Mesothelial cell of epicardium (in vitro differentiated cells): ENCODE measurements around the gene GRAMD4. TPM values are rescaled to one million over a fixed set of nuclear protein-coding genes. Genes with fewer than 3 reads are reported as not detected.

Experiments used
- DNase-seq, 2 experiments: peaks; one replicate each; pipeline ENCODE4 v3.0.0; 2021; ENCODE audit warnings: low spot score in 2 of 2; ENCODE audit not compliant: unreplicated experiment in 2 of 2
- H3K27ac Mint-ChIP-seq: 2 replicates; pipeline ENCODE4 v1.8.0; 2021; ENCODE audit warnings: mixed read lengths
- H3K27me3 Mint-ChIP-seq: 2 replicates; pipeline ENCODE4 v1.8.0; 2021; ENCODE audit warnings: low read depth, mixed read lengths
- H3K36me3 Mint-ChIP-seq: 2 replicates; pipeline ENCODE4 v1.8.0; 2021; ENCODE audit warnings: mixed read lengths
- H3K4me1 Mint-ChIP-seq: 2 replicates; pipeline ENCODE4 v1.8.0; 2021; ENCODE audit warnings: mixed read lengths
- H3K4me3 Mint-ChIP-seq: 2 replicates; pipeline ENCODE4 v1.8.0; 2021; ENCODE audit warnings: mild to moderate bottlenecking, moderate library complexity, mixed read lengths
- H3K9me3 Mint-ChIP-seq: 2 replicates; pipeline ENCODE4 v1.8.0; 2021; ENCODE audit warnings: mixed read lengths
- total RNA-seq: library from RNA; stranded (reverse); gene quantifications from 3 replicates; pipeline ENCODE4 v1.2.1, GENCODE V29; 2021
- TF ChIP-seq, protein P1 (sequence below): fragments of 200-600 bp; sonication (generic); IDR thresholded peaks from one replicate; pipeline ENCODE4 v1.5.0; 2021; ENCODE audit warnings: antibody characterized with exemption; ENCODE audit not compliant: unreplicated experiment

The GRAMD4 gene
- total RNA-seq, 1 donor from 2014 or later: 58.3 TPM

DNA sequence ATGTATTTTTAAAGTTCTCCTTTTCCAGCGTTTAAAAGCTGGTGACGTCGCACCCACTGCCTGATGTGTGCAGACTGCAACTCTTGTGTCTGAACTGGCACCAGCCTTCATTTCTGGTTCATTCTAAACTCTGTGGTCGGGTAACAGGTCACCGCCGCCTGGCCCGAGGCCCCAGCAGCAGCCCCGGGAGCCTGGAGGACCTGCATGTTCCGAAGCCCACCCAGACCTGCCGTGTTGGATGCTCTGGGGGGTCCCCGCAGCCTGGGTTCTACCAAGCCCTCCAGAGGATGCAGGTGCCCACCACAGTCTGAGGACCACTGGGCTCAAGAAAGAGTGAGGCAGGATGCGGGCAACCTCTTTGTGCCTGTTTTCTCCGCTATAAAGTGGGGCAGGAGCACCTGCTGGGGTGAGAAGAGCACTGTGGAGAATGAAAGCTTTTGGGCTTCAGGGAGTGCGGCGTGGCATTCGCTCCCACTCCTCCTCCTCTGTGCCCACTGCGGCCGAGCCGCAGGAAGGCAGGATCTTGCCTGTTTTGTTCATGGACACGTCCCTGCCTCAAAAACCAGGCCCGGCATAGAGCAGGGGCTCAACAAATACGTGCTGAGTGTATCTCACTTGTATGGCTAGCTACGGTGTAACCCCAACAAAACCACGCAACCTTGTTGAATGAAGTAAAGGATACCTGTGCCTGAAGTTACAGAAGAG lies 77.8 kb downstream of the GRAMD4 start:
- TF ChIP-seq, protein P1, sequence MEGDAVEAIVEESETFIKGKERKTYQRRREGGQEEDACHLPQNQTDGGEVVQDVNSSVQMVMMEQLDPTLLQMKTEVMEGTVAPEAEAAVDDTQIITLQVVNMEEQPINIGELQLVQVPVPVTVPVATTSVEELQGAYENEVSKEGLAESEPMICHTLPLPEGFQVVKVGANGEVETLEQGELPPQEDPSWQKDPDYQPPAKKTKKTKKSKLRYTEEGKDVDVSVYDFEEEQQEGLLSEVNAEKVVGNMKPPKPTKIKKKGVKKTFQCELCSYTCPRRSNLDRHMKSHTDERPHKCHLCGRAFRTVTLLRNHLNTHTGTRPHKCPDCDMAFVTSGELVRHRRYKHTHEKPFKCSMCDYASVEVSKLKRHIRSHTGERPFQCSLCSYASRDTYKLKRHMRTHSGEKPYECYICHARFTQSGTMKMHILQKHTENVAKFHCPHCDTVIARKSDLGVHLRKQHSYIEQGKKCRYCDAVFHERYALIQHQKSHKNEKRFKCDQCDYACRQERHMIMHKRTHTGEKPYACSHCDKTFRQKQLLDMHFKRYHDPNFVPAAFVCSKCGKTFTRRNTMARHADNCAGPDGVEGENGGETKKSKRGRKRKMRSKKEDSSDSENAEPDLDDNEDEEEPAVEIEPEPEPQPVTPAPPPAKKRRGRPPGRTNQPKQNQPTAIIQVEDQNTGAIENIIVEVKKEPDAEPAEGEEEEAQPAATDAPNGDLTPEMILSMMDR: no peak
- Mint-ChIP-seq H3K36me3 (peaks cover 31% of the 10 kb centered on the region), H3K4me3 (no peak overlapping the region), H3K27me3 (no peaks in the 10 kb centered on the region), H3K9me3 (no peaks in the 10 kb centered on the region), H3K4me1 (no peaks in the 10 kb centered on the region), H3K27ac (no peak overlapping the region)
- DNase-seq: no peak

DNA sequence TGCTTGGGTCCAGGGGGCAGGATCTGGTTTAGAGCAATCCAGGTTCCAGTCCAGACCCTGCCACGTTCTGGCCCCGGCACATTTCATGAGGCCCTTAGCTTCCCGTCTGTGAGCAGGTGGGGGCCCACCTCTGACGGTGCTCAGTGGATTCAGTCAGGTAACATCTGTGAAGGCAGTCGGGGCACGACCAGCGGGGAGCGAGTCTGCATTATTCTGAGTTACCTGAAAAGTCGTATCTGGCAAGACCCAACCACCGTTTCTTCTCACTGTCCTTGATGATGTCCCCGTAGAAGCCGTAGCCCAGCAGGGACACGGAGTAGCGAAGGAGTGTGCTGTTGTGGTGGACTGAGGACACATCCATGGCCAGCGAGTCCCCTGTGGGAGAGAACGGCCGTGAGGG lies 78.9 kb downstream of the GRAMD4 start:
- no peak for DNase-seq

DNA sequence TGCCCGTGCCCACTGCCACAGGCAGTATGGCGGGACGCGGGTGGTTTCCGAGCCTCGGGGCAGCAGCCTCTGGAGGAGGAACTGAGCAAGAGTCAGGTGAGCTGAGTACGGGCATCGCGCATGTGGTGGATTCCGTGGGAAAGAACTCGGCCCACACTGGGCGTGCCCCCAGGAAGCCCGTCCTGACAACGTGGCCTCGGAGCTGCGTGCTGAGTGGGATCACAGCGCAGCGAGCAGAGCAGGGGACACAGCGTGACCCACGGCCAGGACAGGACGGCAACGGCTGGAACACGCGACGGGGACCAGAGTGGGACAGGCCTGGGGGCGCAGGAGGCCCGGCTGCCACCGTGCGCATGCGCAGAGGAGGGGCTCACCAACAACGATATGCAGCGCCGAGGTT lies 81.1 kb downstream of the GRAMD4 start:
- H3K4me3 Mint-ChIP-seq: no peak overlapping the region

More for the DNA sequence above, 78.9 kb downstream of the GRAMD4 start:
- TF ChIP-seq, protein P1: no peak
- Mint-ChIP-seq H3K4me3 (no peak overlapping the region), H3K27ac (no peak overlapping the region), H3K4me1 (no peaks in the 10 kb centered on the region), H3K27me3 (no peaks in the 10 kb centered on the region), H3K36me3 (peaks cover 35% of the 10 kb centered on the region), H3K9me3 (no peaks in the 10 kb centered on the region)

DNA sequence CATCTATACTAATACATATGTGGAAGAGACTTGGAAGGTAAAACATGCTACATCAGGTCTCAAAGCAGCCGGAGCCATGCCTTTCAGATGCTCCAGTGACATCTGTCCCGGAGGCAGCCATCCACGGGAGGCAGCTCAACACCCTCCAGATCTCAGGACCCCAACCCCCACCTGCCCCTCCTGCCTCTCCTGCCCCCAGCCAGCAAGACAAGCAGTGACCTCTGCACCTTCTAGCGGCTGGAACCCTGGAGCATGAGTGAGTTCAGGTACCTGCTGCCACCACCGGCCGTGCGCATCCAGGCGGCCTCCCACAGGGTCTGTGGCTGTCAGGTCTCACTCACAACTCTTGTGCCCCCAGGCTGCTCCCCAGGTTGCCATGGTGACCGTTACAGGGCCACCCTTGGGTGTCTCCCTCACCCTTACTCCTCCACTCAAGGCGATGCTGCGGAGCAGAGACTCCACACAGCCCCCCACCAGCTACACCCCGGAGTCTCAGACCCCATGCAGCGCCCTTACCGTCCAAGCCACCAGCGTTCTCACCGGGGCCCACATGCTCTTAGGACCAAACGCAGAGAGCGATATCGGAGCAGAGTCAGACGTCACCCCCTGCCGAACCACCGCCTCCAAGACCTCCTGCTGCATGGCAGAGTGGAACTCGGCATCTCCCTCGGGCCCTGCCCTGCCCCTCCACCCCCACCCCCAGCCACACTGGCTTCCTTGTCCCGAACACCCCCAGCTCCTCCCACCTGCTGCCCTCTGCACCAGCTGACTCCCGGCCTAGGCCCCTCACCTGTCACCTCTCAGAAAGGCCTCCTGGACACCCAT lies 83.2 kb downstream of the GRAMD4 start:
- Mint-ChIP-seq H3K4me3 (no peak overlapping the region), H3K9me3 (no peaks in the 10 kb centered on the region), H3K27me3 (no peaks in the 10 kb centered on the region), H3K27ac (no peak overlapping the region), H3K4me1 (no peaks in the 10 kb centered on the region), H3K36me3 (peaks cover 56% of the 10 kb centered on the region)
- TF ChIP-seq, protein P1: no peak
- DNase-seq: no peak

More for the DNA sequence above, 81.1 kb downstream of the GRAMD4 start:
- Mint-ChIP-seq H3K9me3 (no peaks in the 10 kb centered on the region), H3K27ac (no peak overlapping the region), H3K36me3 (peaks cover 41% of the 10 kb centered on the region), H3K4me1 (no peaks in the 10 kb centered on the region), H3K27me3 (no peaks in the 10 kb centered on the region)
- TF ChIP-seq, protein P1: no peak
- no peak for DNase-seq

DNA sequence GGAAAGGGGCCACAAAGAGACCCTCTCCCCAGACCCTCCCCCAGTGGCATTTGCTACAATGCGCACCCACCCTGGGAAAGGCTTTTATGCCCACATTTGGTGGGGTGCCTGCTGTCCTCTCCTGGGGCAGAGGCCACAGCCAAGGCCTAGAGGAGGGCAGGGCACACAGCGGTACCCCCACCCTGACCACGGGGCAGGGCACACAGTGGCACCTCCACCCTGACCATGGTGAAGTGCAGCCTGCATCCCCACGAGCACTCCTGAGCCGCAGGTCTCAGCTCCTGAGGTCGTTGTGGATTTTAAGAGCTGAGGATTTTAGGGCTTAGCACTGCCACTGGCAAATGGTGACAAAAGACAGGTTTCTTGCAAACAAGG lies 83.8 kb downstream of the GRAMD4 start:
- Mint-ChIP-seq H3K4me1 (no peaks in the 10 kb centered on the region), H3K4me3 (no peak overlapping the region), H3K27ac (no peak overlapping the region), H3K36me3 (peaks cover 56% of the 10 kb centered on the region), H3K9me3 (no peaks in the 10 kb centered on the region), H3K27me3 (no peaks in the 10 kb centered on the region)
- TF ChIP-seq, protein P1: no peak
- DNase-seq: no peak
